ENCODE data around the gene PSME3.

GRCh38 chr17:42878123-42878880 is 45.1 kb downstream of the PSME3 start:
- TF ChIP-seq MCM5 (IDR thresholded peaks at IDR 0.05; ENCODE audit: low read depth): no peak
- no peak for TF ChIP-seq CEBPB (tag; IDR thresholded peaks at IDR 0.05)

All from K562 (cell line).